Thyroid gland (tissue), 4 donors: ENCODE measurements around the gene ACOX3. TPM values are rescaled to one million over a fixed set of nuclear protein-coding genes. Genes with fewer than 3 reads are reported as not detected.
"Not testable (repeated sequence)": the region's sequence is repeated elsewhere in the genome, so short reads cannot be mapped to it uniquely, and the experiment has no call there.

Source experiments
- DNase-seq, 2 donors: peaks; one replicate each; pipeline ENCODE4 v3.0.0-alpha.2; 2019
- H3K27ac ChIP-seq, 3 donors: fragments of 200-600 bp; sonication (generic); 1 replicate in 2 of 3; 2 replicates in 1 of 3; pipeline ENCODE4 v1.5.1; 2016 to 2019; ENCODE audit warnings: mild to moderate bottlenecking in 1 of 3, moderate library complexity in 1 of 3
- H3K27me3 ChIP-seq: fragments of 200-600 bp; sonication (generic); one replicate; pipeline ENCODE4 v1.5.1; 2019
- H3K36me3 ChIP-seq, 2 donors: fragments of 200-600 bp; sonication (generic); one replicate each; pipeline ENCODE4 v1.5.1; 2016 to 2019
- H3K4me1 ChIP-seq, 2 donors: fragments of 200-600 bp; sonication (generic); one replicate each; pipeline ENCODE4 v1.5.1; 2017 to 2019
- H3K4me3 ChIP-seq, 3 donors: fragments of 200-600 bp; sonication (generic); replicated peaks in 1 of 3; 1 replicate in 2 of 3; 2 replicates in 1 of 3; pipeline ENCODE4 v1.5.1; 2016; ENCODE audit warnings: mild to moderate bottlenecking in 1 of 3
- H3K9me3 ChIP-seq: fragments of 200-600 bp; sonication (generic); one replicate; pipeline ENCODE4 v1.5.1; 2017
- POLR2A ChIP-seq, 2 donors: fragments of 450-650 bp; IDR thresholded peaks; one replicate each; pipeline ENCODE4 v1.6.1; 2017; ENCODE audit warnings: antibody characterized with exemption in 2 of 2, mild to moderate bottlenecking in 2 of 2, moderate library complexity in 1 of 2
- WGBS, 2 donors: methylation state at CpG; one replicate each; pipeline ENCODE4 v1.1.5; 2017; 5-methylcytosine and 5-hydroxymethylcytosine counted together
- intact Hi-C: fragments of 100-400 bp; cut with DNase I; formaldehyde crosslinking; loops from one replicate; pipeline ENCODE4 v1.15.1; 2023
- total RNA-seq, 4 donors: library from RNA; depleted of rRNA; stranded (reverse); fragments of >200 nt; gene quantifications; one replicate each; pipeline ENCODE4 v1.2.3, GENCODE V29; 2016
- TF ChIP-seq, protein P1 (sequence below), 6 experiments: fragments of 200-600 bp in 3 of 6; fragments of 450-650 bp in 3 of 6; sonication (generic) in 3 of 6; IDR thresholded peaks; one replicate each; pipeline ENCODE4 v1.5.1; 2016 to 2019; ENCODE audit warnings: antibody characterized with exemption in 6 of 6, mild to moderate bottlenecking in 2 of 6, inconsistent platforms in 1 of 6, moderate library complexity in 1 of 6

The ACOX3 gene
- total RNA-seq, 4 donors from 2014 or later: 28.2 to 61.8 (median 47.7) TPM

DNA sequence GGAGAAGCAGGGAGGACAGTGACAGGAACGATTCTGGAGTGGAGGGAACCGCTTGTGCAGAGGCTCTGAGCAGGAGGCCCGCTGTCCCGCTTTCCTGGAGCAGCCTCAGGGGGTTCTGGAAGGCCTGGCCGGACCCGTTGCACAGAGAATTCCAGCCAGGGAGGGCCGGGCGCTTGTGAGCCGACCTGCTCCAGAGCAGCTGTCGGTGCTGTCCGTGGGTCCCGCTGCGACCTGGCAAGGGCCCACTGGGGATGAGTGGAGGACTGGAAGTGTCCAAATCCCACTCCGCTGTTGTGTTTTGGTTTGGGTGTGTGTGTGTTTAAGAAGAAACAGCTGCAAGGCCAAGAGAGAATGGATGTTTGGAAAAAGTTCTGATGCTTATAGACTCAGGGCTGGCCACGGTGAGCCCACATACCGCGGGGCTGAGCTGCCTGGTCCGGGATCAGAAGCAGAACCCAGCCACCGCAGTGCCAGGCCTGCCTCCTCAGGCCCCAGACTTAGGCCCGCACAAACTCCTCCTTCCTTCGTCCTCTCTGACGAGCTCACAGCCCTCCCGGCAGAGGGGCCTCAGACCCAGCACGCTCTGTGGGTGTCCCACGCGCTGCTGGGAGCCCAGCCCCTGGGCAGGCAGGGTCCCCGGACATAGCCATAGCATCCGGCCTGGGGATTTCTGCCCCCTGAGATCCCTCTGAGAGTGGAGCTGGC is 97.1 kb downstream of the ACOX3 start:
- Histone ChIP-seq H3K9me3 (no peaks in the 10 kb centered on the region), H3K36me3 (no peaks in the 10 kb centered on the region), H3K4me3 (no peak overlapping the region), H3K27ac (no peak overlapping the region), H3K27me3 (no peaks in the 10 kb centered on the region), H3K4me1 (peaks cover 17 to 22% of the 10 kb centered on the region in 2 donors)
- intact Hi-C loops: no loop called here
- DNase-seq: no peak
- TF ChIP-seq, protein P1, sequence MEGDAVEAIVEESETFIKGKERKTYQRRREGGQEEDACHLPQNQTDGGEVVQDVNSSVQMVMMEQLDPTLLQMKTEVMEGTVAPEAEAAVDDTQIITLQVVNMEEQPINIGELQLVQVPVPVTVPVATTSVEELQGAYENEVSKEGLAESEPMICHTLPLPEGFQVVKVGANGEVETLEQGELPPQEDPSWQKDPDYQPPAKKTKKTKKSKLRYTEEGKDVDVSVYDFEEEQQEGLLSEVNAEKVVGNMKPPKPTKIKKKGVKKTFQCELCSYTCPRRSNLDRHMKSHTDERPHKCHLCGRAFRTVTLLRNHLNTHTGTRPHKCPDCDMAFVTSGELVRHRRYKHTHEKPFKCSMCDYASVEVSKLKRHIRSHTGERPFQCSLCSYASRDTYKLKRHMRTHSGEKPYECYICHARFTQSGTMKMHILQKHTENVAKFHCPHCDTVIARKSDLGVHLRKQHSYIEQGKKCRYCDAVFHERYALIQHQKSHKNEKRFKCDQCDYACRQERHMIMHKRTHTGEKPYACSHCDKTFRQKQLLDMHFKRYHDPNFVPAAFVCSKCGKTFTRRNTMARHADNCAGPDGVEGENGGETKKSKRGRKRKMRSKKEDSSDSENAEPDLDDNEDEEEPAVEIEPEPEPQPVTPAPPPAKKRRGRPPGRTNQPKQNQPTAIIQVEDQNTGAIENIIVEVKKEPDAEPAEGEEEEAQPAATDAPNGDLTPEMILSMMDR (IDR thresholded peaks at IDR 0.05): no peak
- TF ChIP-seq POLR2A (IDR thresholded peaks at IDR 0.05): no peak
- 86 to 89% methylated on average over 19 to 22 of the region's 28 CpGs for WGBS, 2 donors

GRCh38 chr4:8342651-8343261 is 97.8 kb downstream of the ACOX3 start:
- Histone ChIP-seq H3K4me1 (peaks cover 17 to 22% of the 10 kb centered on the region in 2 donors), H3K27me3 (no peaks in the 10 kb centered on the region), H3K36me3 (no peaks in the 10 kb centered on the region), H3K9me3 (no peaks in the 10 kb centered on the region), H3K27ac (peak overlapping the region in 1 of 3 donors; percentile 62), H3K4me3 (no peak overlapping the region)
- no peak for TF ChIP-seq POLR2A (IDR thresholded peaks at IDR 0.05)
- TF ChIP-seq, protein P1 (IDR thresholded peaks at IDR 0.05): no peak
- DNase-seq: no peak
- WGBS, 2 donors: 87 to 90% methylated on average over 16 of the region's 16 CpGs
- intact Hi-C loops: no loop called here

DNA sequence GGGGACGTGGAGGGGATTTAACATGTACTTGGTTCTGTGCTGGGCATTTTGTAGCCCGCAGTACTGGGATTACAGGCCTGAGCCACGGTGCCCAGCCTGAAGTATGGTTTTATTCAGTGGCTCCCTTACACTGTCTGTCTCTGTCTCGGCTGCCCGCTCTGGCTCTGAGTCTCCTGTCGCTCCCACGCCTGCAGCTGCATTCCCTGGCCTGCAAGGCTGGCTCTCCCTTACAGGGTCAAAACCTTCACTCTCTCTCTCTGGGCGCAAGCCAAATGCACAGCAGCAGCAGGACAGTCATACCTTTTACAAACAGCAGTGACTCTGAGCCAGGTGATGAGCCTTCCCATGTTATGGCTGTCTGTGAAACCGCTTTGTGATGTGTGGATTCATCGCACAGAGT is 98.8 kb downstream of the ACOX3 start:
- DNase-seq: peak in 1 of 2 donors; percentile 62
- intact Hi-C loops: no loop called here

DNA sequence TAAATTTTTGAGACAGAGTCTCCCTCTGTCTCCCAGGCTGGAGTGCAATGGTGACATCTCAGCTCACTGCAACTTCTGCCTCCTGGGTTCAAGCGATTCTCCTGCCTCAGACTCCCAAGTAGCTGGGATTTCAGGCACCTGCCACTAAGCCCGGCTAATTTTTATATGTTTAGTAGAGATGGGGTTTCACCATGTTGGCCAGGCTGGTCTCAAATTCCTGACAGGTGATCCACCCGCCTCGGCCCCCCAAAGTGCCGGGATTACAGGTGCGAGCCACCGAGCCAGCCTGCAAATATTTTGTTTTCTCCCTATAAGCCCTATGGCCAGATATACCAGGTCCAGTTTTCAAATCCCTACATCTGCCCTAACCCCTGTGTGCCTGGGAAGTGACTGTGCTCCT is 99.2 kb downstream of the ACOX3 start:
- H3K9me3 ChIP-seq, H3K4me3 ChIP-seq, intact Hi-C loops, H3K36me3 ChIP-seq, DNase-seq, H3K27me3 ChIP-seq: not testable (repeated sequence)
- WGBS, 2 donors: 80 to 83% methylated on average over 7 of the region's 7 CpGs
- peaks cover 17 to 22% of the 10 kb centered on the region in 2 donors for H3K4me1 ChIP-seq
- H3K27ac ChIP-seq: peak overlapping the region; percentile 29 to 62 (median 62)

More for the DNA sequence above, 98.8 kb downstream of the ACOX3 start:
- peaks cover 17 to 22% of the 10 kb centered on the region in 2 donors for H3K4me1 ChIP-seq
- no peaks in the 10 kb centered on the region for H3K27me3 ChIP-seq
- no peak for TF ChIP-seq POLR2A (IDR thresholded peaks at IDR 0.05)
- TF ChIP-seq, protein P1 (IDR thresholded peaks at IDR 0.05): no peak
- WGBS, 2 donors: 79 to 90% methylated on average over 6 to 10 of the region's 10 CpGs
- H3K9me3 ChIP-seq: no peaks in the 10 kb centered on the region
- no peak overlapping the region for H3K4me3 ChIP-seq
- no peaks in the 10 kb centered on the region for H3K36me3 ChIP-seq
- H3K27ac ChIP-seq: peak overlapping the region; percentile 29 to 62 (median 62)

GRCh38 chr4:8340781-8341241 is 99.7 kb downstream of the ACOX3 start:
- DNase-seq: peak; percentile 89 to 91
- 34 to 49% methylated on average over 6 to 8 of the region's 8 CpGs for WGBS, 2 donors
- no peak for TF ChIP-seq POLR2A (IDR thresholded peaks at IDR 0.05)
- TF ChIP-seq, protein P1 (IDR thresholded peaks at IDR 0.05): no peak
- H3K27me3 ChIP-seq: no peaks in the 10 kb centered on the region
- H3K27ac ChIP-seq: peak overlapping the region; percentile 29 to 62 (median 62)
- no peaks in the 10 kb centered on the region for H3K36me3 ChIP-seq
- H3K4me3 ChIP-seq: no peak overlapping the region
- peaks cover 17 to 22% of the 10 kb centered on the region in 2 donors for H3K4me1 ChIP-seq
- H3K9me3 ChIP-seq: no peaks in the 10 kb centered on the region
- intact Hi-C loops: no loop called here
